NT2/D1 (cell line): ENCODE results near the gene LAMB2.

Experiments used
- DNase-seq: peaks from one replicate; pipeline ENCODE4 v3.0.0-alpha.2; 2011; ENCODE audit warnings: low read depth, low spot score
- H3K27me3 ChIP-seq: 2 replicates; pipeline ENCODE4 v1.6.0; 2011; ENCODE audit warnings: mild to moderate bottlenecking; ENCODE audit not compliant: insufficient read length, insufficient read depth
- H3K36me3 ChIP-seq: 2 replicates; pipeline ENCODE4 v1.6.1; 2011; ENCODE audit warnings: mild to moderate bottlenecking, low read length, mixed read lengths; ENCODE audit not compliant: insufficient read depth, insufficient read length
- H3K4me1 ChIP-seq: 2 replicates; pipeline ENCODE4 v1.5.1; 2011; ENCODE audit not compliant: insufficient read depth, insufficient read length
- H3K4me3 ChIP-seq: 2 replicates; pipeline ENCODE4 v1.5.1; 2011; ENCODE audit warnings: low read depth; ENCODE audit not compliant: insufficient read length
- H3K9ac ChIP-seq: 2 replicates; pipeline ENCODE4 v1.6.0; 2011; ENCODE audit warnings: low read depth; ENCODE audit not compliant: insufficient read length
- H3K9me3 ChIP-seq: 2 replicates; pipeline ENCODE4 v1.5.1; 2011; ENCODE audit warnings: mild to moderate bottlenecking, low read length; ENCODE audit not compliant: insufficient read depth
- SUZ12 ChIP-seq: IDR thresholded peaks from 2 replicates; pipeline ENCODE4 v1.6.1; 2011; ENCODE audit not compliant: insufficient read length, insufficient read depth; ENCODE audit errors: extremely low read depth
- YY1 ChIP-seq: IDR thresholded peaks from 2 replicates; pipeline ENCODE4 v1.6.1; 2011; ENCODE audit not compliant: insufficient read length, insufficient read depth
- ZNF274 ChIP-seq: IDR thresholded peaks from 2 replicates; pipeline ENCODE4 v1.6.1; 2011; ENCODE audit warnings: mild to moderate bottlenecking, low read depth, low read length

LAMB2 gene

GRCh38 chr3:49123687-49124086, 9.2 kb downstream of the LAMB2 start:
- no peaks in the 10 kb centered on the region for H3K9me3 ChIP-seq
- no peak for DNase-seq
- no peak overlapping the region for H3K9ac ChIP-seq
- no peaks in the 10 kb centered on the region for H3K27me3 ChIP-seq
- H3K4me1 ChIP-seq = peaks cover 2% of the 10 kb centered on the region
- H3K36me3 ChIP-seq = peaks cover 84% of the 10 kb centered on the region
- H3K4me3 ChIP-seq = no peak overlapping the region
- TF ChIP-seq ZNF274 (no peak), YY1 (no peak), SUZ12 (no peak)

- DNase-seq = no peak
- H3K36me3 ChIP-seq = peaks cover 84% of the 10 kb centered on the region
- H3K4me1 ChIP-seq = peaks cover 2% of the 10 kb centered on the region
- H3K27me3 ChIP-seq = no peaks in the 10 kb centered on the region
- TF ChIP-seq ZNF274 (no peak), SUZ12 (no peak), YY1 (no peak)
- H3K9ac ChIP-seq = no peak overlapping the region
- H3K9me3 ChIP-seq = no peaks in the 10 kb centered on the region
- no peak overlapping the region for H3K4me3 ChIP-seq
Measured at GRCh38 chr3:49122886-49123545, 9.8 kb downstream of the LAMB2 start.

GRCh38 chr3:49122451-49122850, 10.4 kb downstream of the LAMB2 start:
- H3K36me3 ChIP-seq = peaks cover 88% of the 10 kb centered on the region
- H3K27me3 ChIP-seq = no peaks in the 10 kb centered on the region
- peaks cover 2% of the 10 kb centered on the region for H3K4me1 ChIP-seq
- peak overlapping the region; percentile 17 for H3K9ac ChIP-seq
- H3K9me3 ChIP-seq = no peaks in the 10 kb centered on the region
- no peak for DNase-seq
- H3K4me3 ChIP-seq = no peak overlapping the region
- TF ChIP-seq SUZ12 (no peak), ZNF274 (no peak), YY1 (no peak)

GRCh38 chr3:49122022-49122421, 10.8 kb downstream of the LAMB2 start:
- Histone ChIP-seq H3K4me1 (peaks cover 2% of the 10 kb centered on the region), H3K4me3 (no peak overlapping the region), H3K27me3 (no peaks in the 10 kb centered on the region), H3K9me3 (no peaks in the 10 kb centered on the region), H3K36me3 (peaks cover 89% of the 10 kb centered on the region), H3K9ac (peak overlapping the region; percentile 17)
- DNase-seq = no peak
- TF ChIP-seq YY1 = no peak
- TF ChIP-seq ZNF274 = no peak
- TF ChIP-seq SUZ12 = no peak

- Histone ChIP-seq H3K36me3 (peaks cover 89% of the 10 kb centered on the region), H3K4me3 (peak overlapping the region; percentile 100), H3K4me1 (peaks cover 2% of the 10 kb centered on the region), H3K27me3 (no peaks in the 10 kb centered on the region), H3K9ac (peak overlapping the region; percentile 100), H3K9me3 (no peaks in the 10 kb centered on the region)
- DNase-seq = no peak
- TF ChIP-seq SUZ12 (no peak), YY1 (no peak), ZNF274 (no peak)
Measured at GRCh38 chr3:49121132-49121736, 11.6 kb downstream of the LAMB2 start.

- no peaks in the 10 kb centered on the region for H3K9me3 ChIP-seq
- H3K9ac ChIP-seq = peak within 1 kb of the TSS; percentile 100
- no peaks in the 10 kb centered on the region for H3K27me3 ChIP-seq
- peaks cover 89% of the 10 kb centered on the region for H3K36me3 ChIP-seq
- TF ChIP-seq YY1 (no peak), ZNF274 (no peak), SUZ12 (no peak)
- peaks cover 2% of the 10 kb centered on the region for H3K4me1 ChIP-seq
- DNase-seq = peak; percentile 95
- peak within 1 kb of the TSS; percentile 100 for H3K4me3 ChIP-seq
Measured at GRCh38 chr3:49120438-49121131, 12.3 kb downstream of the LAMB2 start, which contains the start of gene USP19. Gene USP19 (minus strand): TSS chr3:49120823. CDS start chr3:49119145, 1,678 bp downstream.

- Histone ChIP-seq H3K9ac (peak overlapping the region; percentile 100), H3K9me3 (no peaks in the 10 kb centered on the region), H3K27me3 (no peaks in the 10 kb centered on the region), H3K4me3 (peak overlapping the region; percentile 100), H3K36me3 (peaks cover 90% of the 10 kb centered on the region), H3K4me1 (peaks cover 2% of the 10 kb centered on the region)
- TF ChIP-seq ZNF274 (no peak), YY1 (no peak), SUZ12 (no peak)
- DNase-seq = no peak
Measured at GRCh38 chr3:49120096-49120437, 12.8 kb downstream of the LAMB2 start.
